Endodermal cell (in vitro differentiated cells): ENCODE data around the gene TRIM41. TPM values are rescaled to one million over a fixed set of nuclear protein-coding genes. Genes with fewer than 3 reads are reported as not detected.

ENCODE experiments used
- DNase-seq: peaks from one replicate; pipeline ENCODE4 v3.0.0-alpha.2; 2017
- H3K27ac ChIP-seq: 2 replicates; pipeline ENCODE4 v1.5.1; 2013; ENCODE audit warnings: mild to moderate bottlenecking, low read depth, low read length, moderate library complexity
- H3K27me3 ChIP-seq: 2 replicates; pipeline ENCODE4 v1.6.1; 2013; ENCODE audit warnings: mild to moderate bottlenecking, low read length, moderate library complexity; ENCODE audit not compliant: insufficient read depth, control insufficient read depth, poor library complexity, severe bottlenecking
- H3K36me3 ChIP-seq: 2 replicates; pipeline ENCODE4 v1.7.0; 2013; ENCODE audit warnings: mild to moderate bottlenecking, low read length, moderate library complexity; ENCODE audit not compliant: control insufficient read depth, insufficient read depth
- H3K4me1 ChIP-seq: one replicate; pipeline ENCODE4 v1.7.0; 2013; ENCODE audit warnings: low read length; ENCODE audit not compliant: control insufficient read depth, insufficient read depth
- H3K4me3 ChIP-seq: 2 replicates; pipeline ENCODE4 v1.5.1; 2013; ENCODE audit warnings: mild to moderate bottlenecking, low read length, moderate library complexity
- H3K9ac ChIP-seq: 2 replicates; pipeline ENCODE4 v1.6.1; 2013; ENCODE audit warnings: mild to moderate bottlenecking, low read length, moderate library complexity; ENCODE audit not compliant: poor library complexity, severe bottlenecking; ENCODE audit errors: extremely low read depth
- H3K9me3 ChIP-seq: 2 replicates; pipeline ENCODE4 v1.6.1; 2013; ENCODE audit warnings: mild to moderate bottlenecking, low read length, moderate library complexity; ENCODE audit not compliant: control insufficient read depth
- H3K27ac Mint-ChIP-seq: 2 replicates; pipeline ENCODE4 v1.8.0; 2020; ENCODE audit warnings: mixed read lengths
- H3K27me3 Mint-ChIP-seq: 2 replicates; pipeline ENCODE4 v1.8.0; 2021; ENCODE audit warnings: mild to moderate bottlenecking, mixed read lengths; ENCODE audit not compliant: insufficient read depth
- H3K36me3 Mint-ChIP-seq: 2 replicates; pipeline ENCODE4 v1.8.0; 2020; ENCODE audit warnings: low read depth, mixed read lengths
- H3K4me1 Mint-ChIP-seq: 2 replicates; pipeline ENCODE4 v1.8.0; 2020; ENCODE audit warnings: mixed read lengths
- H3K4me3 Mint-ChIP-seq: 2 replicates; pipeline ENCODE4 v1.8.0; 2020; ENCODE audit warnings: mild to moderate bottlenecking, moderate library complexity, mixed read lengths
- H3K9me3 Mint-ChIP-seq: 2 replicates; pipeline ENCODE4 v1.8.0; 2020; ENCODE audit warnings: mild to moderate bottlenecking, mixed read lengths
- WGBS, 2 experiments: methylation state at CpG; one replicate each; pipeline versions ENCODE4 v1.1.5 to v1.1.7; 2013; ENCODE audit warnings: missing lambda C conversion rate in 2 of 2, mixed read lengths in 1 of 2; ENCODE audit not compliant: insufficient coverage in 1 of 2, insufficient read length in 1 of 2; 5-methylcytosine and 5-hydroxymethylcytosine counted together
- total RNA-seq, 2 donors: library from RNA; stranded (reverse); fragmentation: NEBNext Ultra II Directional in 1 of 2; extraction: Animal tissue kit (Norgen Biotek cat#: 25700) in 1 of 2; gene quantifications; 2 replicates in 1 of 2; 3 replicates in 1 of 2; pipeline ENCODE4 v1.2.1, GENCODE V29; 2021
- TF ChIP-seq, protein P1 (sequence below): fragments of 200-600 bp; sonication (generic); conservative IDR thresholded peaks from 2 replicates; pipeline ENCODE4 v1.5.0; 2021; ENCODE audit warnings: antibody characterized with exemption, mild to moderate bottlenecking

The TRIM41 gene
- total RNA-seq, 2 donors from 2014 or later = 37.5 to 41.7 TPM

DNA sequence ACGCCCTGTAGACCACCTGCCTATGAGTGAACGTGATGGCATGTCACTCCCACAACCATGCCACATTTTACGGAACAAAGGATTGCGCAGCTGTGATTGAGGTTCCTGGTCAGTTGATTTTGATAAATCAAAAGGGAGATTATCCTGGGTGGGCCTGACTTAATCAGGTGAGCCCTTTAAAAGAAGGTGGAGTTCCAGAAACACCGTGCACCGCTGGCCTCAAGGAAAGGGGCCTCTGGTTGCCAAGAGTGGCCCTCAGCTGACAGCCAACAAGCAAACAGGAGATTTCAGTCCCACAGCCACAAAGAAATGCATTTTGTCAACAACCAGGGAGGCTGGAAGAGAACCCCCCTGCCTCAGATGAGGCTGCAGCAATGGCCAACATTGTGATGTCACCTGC is 37.1 kb upstream of the TRIM41 start:
- H3K9me3 ChIP-seq = no peaks in the 10 kb centered on the region
- H3K4me1 ChIP-seq = no peaks in the 10 kb centered on the region
- no peak overlapping the region for H3K9ac ChIP-seq
- DNase-seq = no peak
- Mint-ChIP-seq H3K4me3 (no peak overlapping the region), H3K27ac (no peak overlapping the region), H3K4me1 (peaks cover 4% of the 10 kb centered on the region), H3K9me3 (peaks cover 8% of the 10 kb centered on the region), H3K36me3 (no peaks in the 10 kb centered on the region), H3K27me3 (peaks cover 29% of the 10 kb centered on the region)
- TF ChIP-seq, protein P1, sequence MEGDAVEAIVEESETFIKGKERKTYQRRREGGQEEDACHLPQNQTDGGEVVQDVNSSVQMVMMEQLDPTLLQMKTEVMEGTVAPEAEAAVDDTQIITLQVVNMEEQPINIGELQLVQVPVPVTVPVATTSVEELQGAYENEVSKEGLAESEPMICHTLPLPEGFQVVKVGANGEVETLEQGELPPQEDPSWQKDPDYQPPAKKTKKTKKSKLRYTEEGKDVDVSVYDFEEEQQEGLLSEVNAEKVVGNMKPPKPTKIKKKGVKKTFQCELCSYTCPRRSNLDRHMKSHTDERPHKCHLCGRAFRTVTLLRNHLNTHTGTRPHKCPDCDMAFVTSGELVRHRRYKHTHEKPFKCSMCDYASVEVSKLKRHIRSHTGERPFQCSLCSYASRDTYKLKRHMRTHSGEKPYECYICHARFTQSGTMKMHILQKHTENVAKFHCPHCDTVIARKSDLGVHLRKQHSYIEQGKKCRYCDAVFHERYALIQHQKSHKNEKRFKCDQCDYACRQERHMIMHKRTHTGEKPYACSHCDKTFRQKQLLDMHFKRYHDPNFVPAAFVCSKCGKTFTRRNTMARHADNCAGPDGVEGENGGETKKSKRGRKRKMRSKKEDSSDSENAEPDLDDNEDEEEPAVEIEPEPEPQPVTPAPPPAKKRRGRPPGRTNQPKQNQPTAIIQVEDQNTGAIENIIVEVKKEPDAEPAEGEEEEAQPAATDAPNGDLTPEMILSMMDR = no peak
- 92 to 98% methylated on average over 5 to 6 of the region's 6 CpGs for WGBS, 2 experiments
- H3K27ac ChIP-seq = no peak overlapping the region
- peaks cover 20% of the 10 kb centered on the region for H3K27me3 ChIP-seq
- no peaks in the 10 kb centered on the region for H3K36me3 ChIP-seq
- H3K4me3 ChIP-seq = no peak overlapping the region

DNA sequence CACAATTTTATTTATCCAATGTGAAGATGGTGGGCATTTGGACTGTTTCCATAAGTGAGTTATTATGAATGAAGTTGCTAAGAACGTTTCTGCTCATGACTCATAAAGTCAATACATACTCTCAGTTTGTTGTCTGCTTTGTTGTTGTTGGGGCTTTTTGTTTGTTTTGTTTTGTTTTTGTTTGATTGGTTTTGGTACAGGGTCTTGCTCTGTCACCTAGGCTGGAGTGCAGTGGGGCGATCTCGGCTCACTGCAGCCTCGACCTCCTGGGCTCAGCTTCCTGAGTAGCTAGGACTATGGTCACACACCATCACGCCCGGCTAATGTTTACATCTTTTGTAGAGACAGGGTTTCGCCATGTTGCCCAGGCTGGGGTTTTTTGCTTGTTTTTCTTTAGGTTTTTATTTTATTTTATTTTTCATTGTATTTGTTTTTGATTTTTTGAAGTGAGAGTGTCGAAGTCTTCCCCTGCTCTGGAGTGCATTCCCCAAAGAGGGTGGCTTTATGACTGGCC is 36.0 kb upstream of the TRIM41 start:
- H3K27ac ChIP-seq = no peak overlapping the region

DNA sequence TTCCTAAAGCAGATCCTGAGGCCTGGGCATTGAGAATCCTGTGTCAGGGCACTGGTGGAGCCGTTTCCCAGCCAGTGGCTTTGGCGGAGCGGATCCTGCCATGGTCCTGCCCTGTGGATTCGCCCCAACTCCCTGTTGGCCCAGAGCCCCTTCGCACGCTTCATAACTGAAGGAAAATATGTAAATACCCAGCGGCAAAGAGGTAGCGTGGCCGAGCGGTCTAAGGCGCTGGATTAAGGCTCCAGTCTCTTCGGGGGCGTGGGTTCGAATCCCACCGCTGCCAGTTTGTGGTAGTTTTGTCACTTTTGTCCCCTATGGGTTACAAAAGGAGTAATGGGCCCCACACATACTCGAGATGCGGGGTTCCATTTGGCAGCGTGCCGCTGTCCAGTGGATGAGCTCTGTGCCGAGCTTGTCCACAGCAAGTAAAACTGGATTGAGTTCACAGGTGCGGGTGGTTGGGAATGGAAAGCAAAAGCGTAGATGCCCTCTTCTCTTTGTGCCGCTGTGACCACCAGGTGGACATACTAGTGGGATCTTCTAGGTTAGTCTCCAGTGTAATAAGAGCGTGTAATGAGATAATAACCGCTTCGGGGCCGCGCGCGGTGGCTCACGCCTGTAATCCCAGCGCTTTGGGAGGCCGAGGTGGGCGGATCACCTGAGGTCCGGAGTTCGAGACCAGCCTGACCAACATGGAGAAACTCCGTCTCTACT is 35.4 kb upstream of the TRIM41 start:
- DNase-seq = peak; percentile 95
- Mint-ChIP-seq H3K27me3 (peaks cover 30% of the 10 kb centered on the region), H3K36me3 (no peaks in the 10 kb centered on the region), H3K9me3 (peaks cover 6% of the 10 kb centered on the region), H3K27ac (peak overlapping the region; percentile 94), H3K4me1 (peaks cover 4% of the 10 kb centered on the region), H3K4me3 (peak overlapping the region; percentile 90)
- no peaks in the 10 kb centered on the region for H3K36me3 ChIP-seq
- TF ChIP-seq, protein P1 = peak; percentile 69
- WGBS, 2 experiments = 1% methylated on average over 28 to 37 of the region's 37 CpGs
- H3K27me3 ChIP-seq = peaks cover 20% of the 10 kb centered on the region
- no peaks in the 10 kb centered on the region for H3K4me1 ChIP-seq
- peak overlapping the region; percentile 45 for H3K9ac ChIP-seq
- no peak overlapping the region for H3K27ac ChIP-seq
- H3K4me3 ChIP-seq = peak overlapping the region; percentile 100
- H3K9me3 ChIP-seq = no peaks in the 10 kb centered on the region

More for the DNA sequence above, 36.0 kb upstream of the TRIM41 start:
- TF ChIP-seq, protein P1 = no peak
- H3K27ac Mint-ChIP-seq = no peak overlapping the region
- H3K9ac ChIP-seq = peak overlapping the region; percentile 45
- no peaks in the 10 kb centered on the region for H3K36me3 ChIP-seq
- H3K36me3 Mint-ChIP-seq = no peaks in the 10 kb centered on the region
- H3K9me3 ChIP-seq = no peaks in the 10 kb centered on the region
- H3K4me3 Mint-ChIP-seq = peak overlapping the region; percentile 90
- peaks cover 8% of the 10 kb centered on the region for H3K9me3 Mint-ChIP-seq
- WGBS, 2 experiments = 28 to 47% methylated on average over 2 to 8 of the region's 8 CpGs
- H3K4me3 ChIP-seq = peak overlapping the region; percentile 100
- DNase-seq = no peak
- peaks cover 20% of the 10 kb centered on the region for H3K27me3 ChIP-seq
- H3K4me1 Mint-ChIP-seq = peaks cover 4% of the 10 kb centered on the region
- H3K27me3 Mint-ChIP-seq = peaks cover 28% of the 10 kb centered on the region
- H3K4me1 ChIP-seq = no peaks in the 10 kb centered on the region
